HG02759 (cell line): ENCODE measurements around the gene OTUB1.

Source experiments
- ATAC-seq: cut with Tn5 transposase; IDR thresholded peaks from one replicate; pipeline ENCODE4 v1.9.1; 2021; ENCODE audit warnings: mild to moderate bottlenecking, moderate library complexity; ENCODE audit not compliant: unreplicated experiment

The OTUB1 gene

DNA sequence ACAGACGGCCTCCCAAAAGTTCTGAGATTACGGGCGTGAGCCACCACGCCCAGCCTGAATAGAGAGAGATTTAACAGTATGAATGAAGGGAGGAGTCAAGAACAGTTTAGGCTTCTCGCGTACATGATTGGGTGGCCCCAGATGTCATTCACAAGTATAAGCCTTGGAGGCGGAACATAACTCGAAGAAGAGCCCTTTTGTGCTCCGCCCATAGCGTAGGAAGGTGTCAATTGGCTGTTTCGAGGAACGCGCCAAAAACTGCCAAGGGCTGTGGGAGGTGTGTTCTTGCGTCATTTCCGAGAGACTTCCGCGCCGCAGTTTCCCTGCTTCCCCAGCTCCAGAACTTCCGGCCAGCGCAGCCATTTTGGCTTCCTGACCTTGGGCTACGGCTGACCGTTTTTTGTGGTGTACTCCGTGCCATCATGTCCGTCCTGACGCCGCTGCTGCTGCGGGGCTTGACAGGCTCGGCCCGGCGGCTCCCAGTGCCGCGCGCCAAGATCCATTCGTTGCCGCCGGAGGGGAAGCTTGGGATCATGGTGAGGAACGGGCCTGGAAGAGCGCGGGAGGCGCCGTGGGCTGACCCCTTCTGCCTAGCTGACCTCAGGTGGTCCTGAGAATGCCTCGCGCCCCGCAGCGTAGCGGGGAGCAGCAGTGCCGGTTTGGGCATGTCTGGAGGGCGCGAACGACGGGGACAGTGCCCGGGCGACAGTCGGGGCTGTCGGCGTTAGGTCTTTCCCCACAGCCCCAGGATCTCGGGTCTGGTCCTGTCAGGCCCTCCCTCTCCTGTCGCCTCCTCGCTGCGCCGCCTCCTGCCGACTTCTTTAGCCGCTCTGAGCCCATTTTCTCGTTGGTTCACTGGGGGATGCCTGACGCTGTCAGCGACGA, 11.7 kb upstream of the OTUB1 start, which contains the start of gene COX8A:
Gene COX8A (plus strand): TSS at position 362 of the 885 bp plus-strand sequence. CDS start 61 bp downstream, at position 423.
- peak; percentile 96 for ATAC-seq

DNA sequence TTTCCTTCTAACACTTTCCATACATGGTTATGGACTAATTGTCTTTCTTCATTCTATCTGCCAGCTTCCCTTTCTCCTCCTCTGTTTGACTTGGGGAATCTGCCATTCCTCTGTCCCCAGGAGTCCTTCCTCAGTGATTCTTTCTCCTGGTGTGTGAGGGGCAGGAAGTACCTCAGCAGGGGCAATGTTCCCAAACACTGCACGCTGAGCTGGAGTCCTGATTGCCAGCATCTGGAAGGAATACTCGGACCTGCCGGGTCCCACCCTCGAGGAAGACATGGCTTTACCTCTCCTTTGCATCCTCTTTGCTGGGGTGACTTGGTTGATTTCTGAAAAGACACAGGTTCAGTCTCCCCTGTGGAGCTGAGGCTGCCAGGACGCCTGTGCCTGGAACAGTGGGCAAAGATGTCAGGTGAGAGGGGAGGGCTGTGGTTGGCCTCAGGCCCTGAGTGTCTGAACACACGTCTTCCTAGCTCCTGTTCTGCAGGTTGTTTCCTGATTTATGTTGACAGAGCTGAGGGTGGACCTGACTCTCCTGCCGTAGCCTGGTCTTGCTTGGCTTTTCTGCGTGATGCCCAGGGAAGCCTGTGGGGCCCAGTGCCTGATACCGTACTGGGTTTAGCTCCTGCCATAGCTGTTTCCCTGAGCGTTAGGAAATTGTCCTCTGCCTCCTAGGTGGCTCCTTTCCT, 7.5 kb upstream of the OTUB1 start:
- no peak for ATAC-seq

DNA sequence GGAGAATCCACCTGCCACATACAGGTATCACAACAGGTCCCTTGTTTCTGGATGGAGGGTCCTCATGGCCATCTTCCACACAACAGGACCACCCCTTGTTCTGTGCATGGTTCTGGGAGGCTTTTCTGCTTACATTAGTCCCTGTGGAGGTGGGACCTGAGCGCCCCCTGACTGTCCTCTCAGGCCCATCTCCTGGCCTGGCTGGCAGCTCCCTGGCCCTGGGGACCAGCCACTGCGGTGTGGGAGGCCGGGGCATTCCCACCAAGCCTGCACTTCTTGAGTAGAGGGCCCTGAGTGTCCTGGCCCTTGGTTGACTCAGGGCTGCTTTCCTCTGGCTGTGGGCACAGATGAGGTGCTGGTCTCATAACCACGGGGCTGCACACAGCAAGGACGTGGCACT, 6.8 kb upstream of the OTUB1 start:
- no peak for ATAC-seq

DNA sequence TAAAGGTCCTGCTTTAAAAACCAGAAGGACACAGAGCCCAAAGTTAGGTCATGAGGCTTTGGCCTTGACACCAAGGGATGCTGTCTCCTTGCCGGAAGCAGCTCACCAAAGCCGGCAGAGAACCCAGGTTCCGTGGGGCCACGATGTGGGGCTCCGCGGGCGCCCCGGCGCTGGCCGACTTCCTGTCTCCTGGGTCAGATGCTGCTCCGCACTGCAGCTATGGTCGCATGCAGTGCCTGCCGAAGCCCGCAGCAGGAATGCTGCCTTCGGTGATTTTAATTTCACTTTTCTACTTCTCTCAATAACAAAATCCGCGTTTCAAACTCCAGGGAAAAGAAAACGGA, 454 bp upstream of the OTUB1 start:
- peak; percentile 60 for ATAC-seq

DNA sequence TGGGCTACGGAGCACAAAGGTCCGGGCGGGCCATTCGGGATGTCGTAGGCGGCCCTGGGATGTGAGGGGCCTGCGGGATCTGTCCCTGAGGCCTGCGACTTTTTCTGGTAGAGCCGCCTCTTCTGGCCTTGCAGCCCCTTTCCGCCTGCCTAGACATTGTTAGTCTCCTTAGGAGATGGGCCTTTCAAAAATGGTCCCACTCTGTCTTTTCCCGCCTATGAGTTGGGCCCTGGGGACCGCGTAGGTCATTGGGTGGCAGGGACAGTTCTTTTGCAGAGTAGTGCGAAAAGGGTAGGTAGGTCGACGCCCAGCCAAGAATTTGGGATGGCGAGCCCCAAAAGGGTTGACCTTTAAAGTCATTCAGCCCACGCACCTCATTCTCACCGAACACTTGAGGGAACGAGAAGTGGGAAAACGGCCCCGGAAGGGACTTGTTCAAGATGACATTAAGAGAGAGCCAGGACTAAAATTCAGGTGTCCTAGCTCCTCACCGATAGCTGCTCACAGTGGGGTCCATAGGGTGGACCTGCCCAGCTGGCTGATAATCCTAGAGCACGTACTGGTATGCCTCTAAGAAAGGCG, 785 bp downstream of the OTUB1 start:
- no peak for ATAC-seq

DNA sequence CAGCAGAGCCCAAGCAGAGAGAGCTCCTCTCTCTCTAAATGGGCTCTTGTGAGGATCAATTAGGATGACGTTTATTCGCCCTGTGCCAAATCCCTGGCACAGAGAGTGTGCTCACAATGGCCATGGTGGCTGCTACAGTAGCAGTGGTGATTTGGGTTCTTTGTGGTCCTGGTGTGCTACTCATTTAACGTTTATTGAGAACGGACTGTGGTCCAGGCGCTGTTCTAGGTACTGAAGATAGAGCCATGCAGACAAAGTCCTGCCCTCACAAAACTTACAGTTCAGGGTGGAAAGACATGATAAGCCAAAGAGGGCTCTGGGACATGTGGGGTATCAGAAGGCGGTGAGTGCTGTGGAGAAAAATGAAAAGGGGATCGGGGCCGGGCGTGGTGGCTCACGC, 5.3 kb downstream of the OTUB1 start:
- no peak for ATAC-seq

DNA sequence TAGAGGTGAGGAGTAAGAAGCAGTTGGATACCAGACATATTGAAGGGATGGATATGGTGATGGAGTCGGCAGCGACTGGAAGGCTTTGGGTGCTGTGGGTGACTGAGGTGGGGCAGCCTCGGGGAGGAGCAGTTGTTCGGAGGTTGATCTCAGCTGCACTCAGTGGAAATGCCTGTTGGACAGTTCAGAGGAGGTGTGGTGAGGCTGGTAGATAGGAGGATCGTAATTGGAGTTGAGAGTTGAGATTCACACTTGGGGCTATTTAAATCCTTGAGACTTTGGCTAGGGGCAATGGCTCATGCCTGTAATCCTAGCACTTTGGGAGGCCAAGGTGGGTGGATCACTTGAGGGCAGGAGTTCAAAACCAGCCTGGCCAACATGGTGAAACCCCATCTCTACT, 6.9 kb downstream of the OTUB1 start:
- no peak for ATAC-seq

DNA sequence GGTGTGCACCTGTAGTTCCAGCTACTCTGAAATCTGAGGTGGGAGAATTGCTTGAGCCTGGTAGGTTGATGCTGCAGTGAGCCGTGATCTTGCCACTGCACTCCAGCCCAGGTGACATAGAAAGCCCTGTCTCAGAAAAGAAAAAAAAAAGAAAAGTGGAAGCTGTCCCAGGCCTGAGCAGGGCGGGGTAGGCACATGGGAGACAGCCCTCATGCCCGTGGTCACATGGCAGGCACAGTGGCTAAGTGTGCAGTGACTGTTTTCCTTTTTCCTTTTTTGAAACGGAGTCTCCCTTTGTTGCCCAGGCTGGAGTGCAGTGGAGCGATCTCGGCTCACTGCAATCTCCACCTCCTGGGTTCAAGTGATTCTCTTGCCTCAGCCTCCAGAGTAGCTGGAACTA, 7.8 kb downstream of the OTUB1 start:
- ATAC-seq = no peak

DNA sequence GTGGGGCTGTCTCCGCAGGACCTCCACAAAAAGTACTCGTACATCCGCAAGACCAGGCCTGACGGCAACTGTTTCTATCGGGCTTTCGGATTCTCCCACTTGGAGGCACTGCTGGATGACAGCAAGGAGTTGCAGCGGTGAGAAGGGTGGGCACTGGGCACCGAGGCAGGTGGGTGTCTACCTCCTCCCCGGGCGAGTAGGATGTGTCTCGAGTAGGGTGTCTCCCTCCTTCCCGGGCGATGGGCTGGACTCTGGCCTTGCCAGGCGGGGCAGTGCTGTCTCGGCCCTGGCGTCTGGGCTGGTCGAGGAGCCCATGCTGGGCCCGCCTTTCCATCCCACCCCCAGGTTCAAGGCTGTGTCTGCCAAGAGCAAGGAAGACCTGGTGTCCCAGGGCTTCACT, 10.3 kb downstream of the OTUB1 start:
- ATAC-seq = no peak

DNA sequence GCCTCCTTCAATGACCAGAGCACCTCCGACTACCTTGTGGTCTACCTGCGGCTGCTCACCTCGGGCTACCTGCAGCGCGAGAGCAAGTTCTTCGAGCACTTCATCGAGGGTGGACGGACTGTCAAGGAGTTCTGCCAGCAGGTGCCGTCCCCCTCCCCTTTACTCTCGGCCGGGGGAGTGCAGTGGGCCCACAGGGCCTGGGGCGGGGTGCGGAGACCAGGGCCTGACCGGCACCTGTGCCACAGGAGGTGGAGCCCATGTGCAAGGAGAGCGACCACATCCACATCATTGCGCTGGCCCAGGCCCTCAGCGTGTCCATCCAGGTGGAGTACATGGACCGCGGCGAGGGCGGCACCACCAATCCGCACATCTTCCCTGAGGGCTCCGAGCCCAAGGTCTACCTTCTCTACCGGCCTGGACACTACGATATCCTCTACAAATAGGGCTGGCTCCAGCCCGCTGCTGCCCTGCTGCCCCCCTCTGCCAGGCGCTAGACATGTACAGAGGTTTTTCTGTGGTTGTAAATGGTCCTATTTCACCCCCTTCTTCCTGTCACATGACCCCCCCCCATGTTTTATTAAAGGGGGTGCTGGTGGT, 11.0 kb downstream of the OTUB1 start:
- no peak for ATAC-seq

DNA sequence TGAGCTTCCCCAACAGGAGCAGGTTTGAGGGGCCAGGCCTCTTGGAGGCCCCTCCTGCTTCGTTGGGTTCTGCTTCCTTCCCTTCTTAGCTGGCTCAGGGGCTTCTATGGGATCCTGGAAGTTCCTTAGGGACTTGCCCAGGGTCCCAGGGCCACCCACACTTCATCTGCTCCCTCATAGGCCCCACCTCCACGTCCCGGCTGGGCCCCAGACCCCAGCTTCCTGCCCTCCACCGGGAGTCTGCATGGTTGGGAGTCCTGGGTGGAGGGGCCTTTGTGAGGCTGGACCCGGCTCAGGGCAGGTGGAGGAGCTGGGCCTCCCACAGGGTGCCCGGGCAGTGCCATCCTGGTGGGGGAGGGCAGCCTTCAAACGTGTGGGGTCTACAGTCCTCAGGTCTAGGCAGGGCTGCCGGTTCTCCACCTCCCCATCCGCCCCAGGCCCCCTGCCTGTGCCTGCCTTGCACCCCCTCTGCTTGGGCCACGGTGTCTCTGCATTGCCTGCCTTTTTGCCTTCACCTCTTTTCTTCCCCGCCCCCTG, 11.6 kb downstream of the OTUB1 start:
- ATAC-seq = no peak

DNA sequence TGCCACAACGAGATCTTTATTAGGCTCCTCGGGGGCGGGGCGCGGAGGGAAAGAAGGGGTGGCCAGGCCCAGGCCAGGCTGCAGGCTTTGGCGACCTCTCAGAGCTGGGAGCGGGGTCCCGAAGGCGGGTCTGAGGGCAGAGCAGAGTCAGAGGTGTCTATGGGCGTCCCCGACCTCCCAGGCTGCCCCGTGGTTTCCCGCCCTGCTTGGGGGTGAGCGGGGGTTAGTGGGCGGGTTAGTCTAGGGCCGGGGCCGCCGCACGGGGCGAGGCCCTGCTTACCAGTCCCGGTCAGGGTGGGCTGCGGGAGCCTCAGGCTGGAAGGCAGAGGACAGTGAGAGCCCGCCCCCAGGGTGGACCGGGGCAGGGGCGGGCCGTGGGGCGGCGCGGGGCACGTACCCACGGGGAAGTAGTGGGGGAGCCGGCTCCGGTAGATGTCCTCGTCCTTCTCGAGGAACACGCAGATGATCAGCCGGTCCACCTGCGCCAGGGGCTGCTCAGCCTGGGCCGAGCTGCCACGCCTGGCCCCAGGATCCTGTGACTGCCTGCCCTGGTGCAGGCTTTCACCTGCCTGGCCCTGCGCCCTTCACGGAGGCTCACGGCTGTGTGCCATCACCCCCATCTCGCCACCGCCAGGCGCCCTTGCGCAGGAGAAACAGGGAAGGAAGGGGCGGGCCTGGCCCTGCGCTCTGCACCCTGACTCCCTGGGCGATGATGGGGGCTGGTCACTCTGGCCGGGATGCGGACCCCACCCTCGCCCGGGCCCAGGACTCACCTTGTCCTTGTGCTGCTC, 12.5 kb downstream of the OTUB1 start:
- peak; percentile 25 for ATAC-seq

DNA sequence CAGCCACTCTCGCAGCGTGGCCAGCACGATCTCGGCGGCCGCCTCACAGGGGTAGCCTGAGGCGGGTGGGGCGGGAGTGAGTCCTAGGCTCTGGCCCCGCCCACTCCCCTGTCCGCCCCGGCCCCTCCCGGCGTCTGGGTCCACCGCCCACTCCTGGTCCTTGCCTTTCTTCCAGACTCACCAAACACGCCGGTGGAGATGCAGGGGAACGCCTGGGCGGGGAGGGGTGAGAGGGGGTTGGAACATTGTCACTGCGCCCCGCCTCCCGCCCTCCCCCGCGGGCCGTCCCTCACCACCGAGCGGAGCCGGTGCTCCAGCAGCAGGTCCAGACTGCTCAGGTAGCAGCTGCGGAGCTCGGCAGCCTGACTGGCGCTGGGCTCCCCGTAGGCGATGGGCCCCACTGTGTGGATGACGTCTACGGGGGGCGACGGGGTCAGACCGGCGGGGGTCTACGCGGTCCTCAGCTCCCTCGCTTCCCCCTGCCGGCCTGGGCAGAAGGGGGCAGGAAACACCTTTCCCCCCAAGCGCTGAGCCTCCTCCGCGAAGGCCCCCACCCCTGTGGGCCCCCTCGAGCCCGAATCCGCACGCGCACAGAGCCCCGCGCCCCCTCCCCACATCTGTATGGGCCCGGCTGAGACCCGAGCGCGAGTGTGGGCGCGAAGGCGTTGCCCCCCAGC, 13.2 kb downstream of the OTUB1 start:
- ATAC-seq = peak; percentile 41

DNA sequence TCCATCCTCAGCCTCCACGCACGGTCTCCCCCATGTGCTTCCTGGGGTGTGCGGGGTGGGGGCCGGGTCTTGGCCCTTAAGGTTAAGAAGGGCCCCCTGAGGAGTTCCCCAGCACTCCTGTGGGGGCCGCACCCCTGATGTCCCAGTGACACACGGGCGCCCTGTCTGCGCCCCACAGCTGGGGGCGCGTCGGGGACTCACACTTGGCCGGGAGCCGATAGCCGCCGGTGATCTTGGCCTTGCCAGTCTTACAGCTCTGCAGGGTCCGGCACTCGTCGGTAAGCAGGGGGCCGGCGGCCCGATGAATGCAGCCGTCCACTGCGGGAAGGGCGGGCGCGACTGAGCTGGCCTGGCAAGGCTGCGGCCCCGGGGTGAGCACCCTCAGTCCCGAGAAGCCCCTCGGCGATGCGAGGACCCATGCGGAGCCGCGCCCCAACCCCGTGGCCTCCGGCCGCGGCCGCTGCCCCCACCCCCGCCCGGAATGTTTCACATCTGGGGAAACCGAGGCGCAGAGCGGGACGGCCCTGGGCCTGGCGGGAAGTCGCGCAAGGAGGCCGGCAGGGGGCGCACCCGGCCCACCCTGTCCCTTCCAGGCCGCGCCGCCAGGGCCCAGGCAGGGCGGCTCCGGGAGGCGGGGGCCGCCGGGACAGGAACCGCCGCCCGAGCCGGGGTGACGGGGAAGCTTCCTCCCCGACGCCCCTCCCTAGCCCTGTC, 13.9 kb downstream of the OTUB1 start:
- peak; percentile 72 for ATAC-seq

DNA sequence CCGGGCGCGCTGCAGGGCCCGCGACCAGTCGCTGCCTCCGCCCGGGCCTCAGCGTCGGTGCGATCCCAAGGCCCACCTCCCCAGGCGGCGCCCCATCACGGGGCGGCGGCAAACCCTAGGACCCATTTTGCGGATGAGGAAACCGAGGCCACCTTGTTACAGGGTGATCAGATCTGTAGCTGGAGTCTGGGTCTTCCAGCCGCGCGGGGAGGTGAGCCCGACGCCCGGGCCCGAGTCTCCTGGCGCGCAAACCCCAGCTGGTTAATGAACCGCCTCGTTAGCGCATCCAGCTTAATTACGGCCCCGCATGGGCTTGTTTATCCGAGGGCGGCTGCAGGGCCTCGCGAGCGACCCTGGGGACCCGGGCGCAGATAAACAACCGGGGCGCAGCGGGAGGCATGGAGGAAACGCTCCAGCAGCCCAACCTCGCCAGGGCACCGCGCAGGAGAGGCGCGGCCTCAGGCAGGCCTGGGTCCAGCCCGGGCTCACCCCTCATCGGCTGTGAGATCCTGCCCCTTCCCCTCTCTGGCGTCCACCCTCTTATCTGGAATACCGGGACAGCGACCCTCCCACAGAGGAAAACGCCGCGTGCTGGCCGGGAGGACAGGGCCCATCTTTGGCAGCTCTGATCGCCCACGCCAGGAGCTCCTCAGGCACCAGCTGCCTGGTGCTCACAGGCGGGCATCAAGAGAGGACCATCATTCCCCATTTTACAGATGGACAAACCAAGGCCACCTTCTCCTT, 14.7 kb downstream of the OTUB1 start:
- ATAC-seq = no peak

DNA sequence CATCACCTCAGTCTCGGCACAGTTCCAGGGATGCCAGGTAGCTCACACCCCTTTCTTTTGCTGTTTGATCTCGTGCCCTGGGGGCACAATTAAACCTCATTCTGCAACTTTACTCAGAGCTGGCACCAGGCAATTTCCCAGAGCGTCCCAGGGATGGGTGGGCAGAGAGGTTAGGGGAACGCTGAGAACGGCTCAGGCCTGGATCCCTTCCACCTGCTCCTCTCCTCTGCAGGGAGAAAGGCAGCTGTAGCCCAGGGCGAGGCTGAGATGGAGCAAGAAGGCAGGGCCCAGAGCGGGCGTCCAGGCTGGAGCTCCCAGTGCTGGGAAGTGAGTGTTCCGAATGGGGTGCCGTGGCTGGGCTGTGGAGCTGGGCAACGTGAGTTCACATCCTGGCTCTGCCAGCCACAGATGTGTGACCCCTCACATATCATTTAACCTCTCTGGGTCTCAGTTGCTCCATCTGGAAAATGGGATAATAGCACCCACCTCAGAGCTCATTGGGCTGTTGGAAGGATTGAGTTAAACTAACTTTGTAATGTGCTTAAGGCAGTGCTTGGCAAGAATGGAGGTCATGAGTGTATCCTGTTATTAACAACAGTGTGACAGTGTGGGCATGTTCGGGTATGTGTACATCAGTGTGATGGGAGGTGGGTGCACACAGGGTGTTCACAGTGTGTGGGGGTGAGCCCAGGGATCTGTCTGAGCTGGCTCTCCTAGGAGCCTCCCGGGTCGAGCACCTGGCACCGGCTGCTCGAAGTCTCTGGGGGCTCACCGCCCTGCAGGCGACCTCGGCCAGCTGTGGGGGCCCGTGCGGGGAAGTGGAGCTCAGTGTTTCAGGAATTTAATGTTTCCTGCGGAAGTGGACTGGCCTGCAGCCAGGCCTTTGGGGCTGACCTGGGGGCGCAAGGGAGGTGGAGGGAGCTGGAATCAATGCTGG, 15.5 kb downstream of the OTUB1 start:
- ATAC-seq = no peak

DNA sequence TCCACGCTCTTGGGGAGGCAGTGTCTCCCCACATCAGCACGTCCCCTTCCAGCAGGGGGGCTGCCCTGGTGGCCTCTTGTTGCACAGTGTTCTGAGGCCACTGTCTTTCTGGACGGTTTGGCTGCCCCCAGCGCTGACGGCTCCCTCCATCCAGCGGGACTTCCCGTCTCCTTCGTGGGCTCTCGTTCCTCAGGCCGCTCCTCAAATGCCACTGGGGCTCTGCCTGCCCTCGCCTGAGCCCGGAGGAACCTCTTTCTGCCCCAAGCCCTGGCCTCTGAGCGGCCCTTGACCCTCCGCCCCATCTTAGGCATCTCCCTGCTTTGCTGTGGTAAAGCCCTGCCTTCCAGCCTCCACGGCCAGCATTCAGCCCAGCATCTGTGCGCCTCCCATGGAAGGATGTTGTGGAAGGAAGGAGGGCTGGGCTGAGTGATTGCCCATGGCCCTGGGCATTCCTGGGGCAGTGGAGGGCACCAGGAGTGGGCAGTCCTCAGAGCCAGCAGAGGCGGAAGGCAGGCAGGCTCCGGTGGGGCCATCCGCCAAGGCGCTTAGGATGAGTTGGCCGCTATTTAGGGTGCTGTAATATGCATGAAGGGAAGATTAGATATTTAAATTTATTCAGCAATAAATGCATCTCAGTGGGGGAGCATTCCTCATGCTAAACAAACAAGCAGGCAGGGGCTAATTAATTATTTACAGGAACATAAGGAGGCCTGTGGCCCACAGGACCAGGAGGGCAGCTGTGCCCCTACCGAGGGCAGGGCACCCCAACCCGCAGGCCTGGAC, 17.8 kb downstream of the OTUB1 start:
- ATAC-seq = no peak
